Activated T-helper 2 cell treated with anti-CD3 and anti-CD28 coated beads, Interferon-gamma antibody, Interleukin-2, Interleukin-4, amounts not matched to agents 10 μg/mL and 5 μg/mL and 100 μg/mL, durations not matched to agents 14 hours and 24 hours and 36 hours (primary cell): ENCODE data around the gene FAM186B. TPM values are rescaled to one million over a fixed set of nuclear protein-coding genes. Genes with fewer than 3 reads are reported as not detected.

Source experiments
- DNase-seq: peaks from one replicate; pipeline ENCODE4 v3.0.0; 2021; ENCODE audit warnings: low spot score
- H3K27ac Mint-ChIP-seq: one replicate; pipeline ENCODE4 v1.8.0; 2021; ENCODE audit warnings: mixed read lengths
- H3K27me3 Mint-ChIP-seq: one replicate; pipeline ENCODE4 v1.8.0; 2021; ENCODE audit warnings: low read depth, mixed read lengths
- H3K36me3 Mint-ChIP-seq: one replicate; pipeline ENCODE4 v1.8.0; 2021; ENCODE audit warnings: low read depth, mixed read lengths
- H3K4me1 Mint-ChIP-seq: one replicate; pipeline ENCODE4 v1.8.0; 2021; ENCODE audit warnings: low read depth, mixed read lengths
- H3K4me3 Mint-ChIP-seq: one replicate; pipeline ENCODE4 v1.8.0; 2021; ENCODE audit warnings: low read depth, mild to moderate bottlenecking, moderate library complexity, mixed read lengths
- H3K9me3 Mint-ChIP-seq: one replicate; pipeline ENCODE4 v1.8.0; 2021; ENCODE audit warnings: mixed read lengths
- intact Hi-C: fragments of 100-400 bp; cut with micrococcal nuclease; formaldehyde crosslinking; loops from one replicate; pipeline ENCODE4 v1.15.1; 2023
- total RNA-seq: library from RNA; stranded (reverse); gene quantifications from 2 replicates; pipeline ENCODE4 v1.2.3, GENCODE V29; 2022

Gene FAM186B
- total RNA-seq, 1 donor from 2014 or later, result 0.30 TPM

DNA sequence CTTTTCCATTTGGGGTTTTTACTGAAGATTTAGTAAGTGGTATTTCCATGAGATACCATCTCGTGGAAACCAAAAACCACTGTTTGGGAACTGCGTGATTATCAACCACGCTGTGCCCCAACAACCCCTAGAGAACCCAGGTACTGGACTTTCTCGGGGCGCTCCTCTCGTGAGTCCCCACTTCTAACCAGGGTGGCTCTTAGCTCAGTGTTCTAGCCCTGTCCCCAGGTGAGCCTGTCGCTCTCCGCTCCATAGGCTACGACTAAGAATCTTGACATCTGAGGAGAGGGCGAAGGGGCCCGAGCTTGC, 38.2 kb downstream of the FAM186B start:
- DNase-seq, result no peak
- H3K27me3 Mint-ChIP-seq, result no peaks in the 10 kb centered on the region
- intact Hi-C loops, result loop anchor here (5.0 kb wide), 2 partner anchors 55 to 200 kb away; partner anchors contain the start of genes PRPF40B and SPATS2
- H3K9me3 Mint-ChIP-seq, result no peaks in the 10 kb centered on the region
- H3K36me3 Mint-ChIP-seq, result peaks cover 39% of the 10 kb centered on the region
- peaks cover 42% of the 10 kb centered on the region for H3K4me1 Mint-ChIP-seq
- peak overlapping the region; percentile 99 for H3K4me3 Mint-ChIP-seq
- H3K27ac Mint-ChIP-seq, result peak overlapping the region; percentile 99

DNA sequence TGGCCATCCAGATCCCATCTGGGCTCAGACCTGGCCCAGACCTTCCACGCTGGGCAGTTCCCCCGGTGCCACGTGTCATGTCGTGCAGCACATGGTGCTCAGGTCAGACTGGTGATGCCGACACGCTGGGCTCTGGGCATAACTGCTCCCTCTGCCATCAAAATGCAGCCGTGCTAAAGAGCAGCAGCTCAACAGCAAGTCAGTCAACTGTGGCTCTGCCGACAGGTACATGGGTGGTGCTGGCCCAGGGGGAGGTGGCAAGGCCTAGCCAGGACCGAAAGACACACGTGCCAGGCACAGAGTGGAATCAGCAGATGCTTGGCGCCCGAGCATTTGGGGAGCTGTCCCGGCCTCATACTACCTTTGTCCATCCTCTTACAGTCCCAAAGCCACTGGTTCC, 39.1 kb downstream of the FAM186B start:
- Mint-ChIP-seq H3K4me1 (peaks cover 40% of the 10 kb centered on the region), H3K27ac (no peak overlapping the region), H3K27me3 (no peaks in the 10 kb centered on the region), H3K4me3 (no peak overlapping the region), H3K9me3 (no peaks in the 10 kb centered on the region), H3K36me3 (peaks cover 45% of the 10 kb centered on the region)
- intact Hi-C loops, result loop anchor here (5.0 kb wide), 2 partner anchors 56 to 199 kb away; partner anchors contain the start of genes PRPF40B and SPATS2
- no peak for DNase-seq

DNA sequence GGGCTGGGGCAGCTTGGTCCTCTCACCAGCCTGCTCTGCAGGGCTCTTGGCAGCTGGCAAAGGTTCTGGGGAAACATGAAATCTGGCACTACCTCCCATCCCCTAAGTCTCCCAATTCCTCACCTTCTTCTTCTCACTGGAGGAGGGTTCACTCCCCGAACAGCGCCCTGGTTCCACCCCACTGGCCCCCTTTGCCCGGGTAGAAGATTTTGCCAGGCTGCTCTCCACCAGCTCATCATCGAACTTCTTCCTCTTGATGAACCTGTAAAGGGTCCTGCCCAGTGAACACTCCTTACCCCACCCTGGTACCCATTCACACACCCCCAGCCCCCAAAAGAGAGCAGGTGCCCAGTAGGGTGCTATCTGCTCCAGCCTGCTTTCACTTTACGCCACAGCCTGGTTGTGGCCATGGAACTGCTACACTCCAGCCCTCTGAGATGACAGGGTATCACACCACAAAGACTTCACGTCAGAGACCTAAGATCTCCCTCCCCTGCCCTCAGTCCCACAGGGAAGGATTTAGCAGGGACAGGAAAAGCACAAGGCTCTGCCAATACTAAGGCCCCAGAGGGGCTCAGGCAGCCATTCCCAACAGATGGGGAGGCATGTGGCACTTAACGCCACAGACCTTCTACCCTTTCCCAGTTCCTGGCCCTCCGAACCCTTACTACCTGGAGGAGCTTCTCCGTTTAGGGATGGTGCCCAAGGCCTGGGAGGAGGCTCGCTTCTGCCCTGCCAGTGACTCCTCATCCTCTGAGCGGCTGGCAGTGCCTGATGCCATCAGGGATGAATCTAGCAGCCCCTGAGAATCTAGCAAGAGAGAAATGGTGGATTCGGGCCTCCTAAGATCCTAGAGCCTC, 39.8 kb downstream of the FAM186B start:
- Mint-ChIP-seq H3K9me3 (no peaks in the 10 kb centered on the region), H3K27ac (no peak overlapping the region), H3K4me1 (peaks cover 43% of the 10 kb centered on the region), H3K36me3 (peaks cover 49% of the 10 kb centered on the region), H3K4me3 (no peak overlapping the region), H3K27me3 (no peaks in the 10 kb centered on the region)
- intact Hi-C loops, result loop anchor here (5.0 kb wide), 2 partner anchors 57 to 198 kb away; partner anchors contain the start of genes PRPF40B and SPATS2
- no peak for DNase-seq

DNA sequence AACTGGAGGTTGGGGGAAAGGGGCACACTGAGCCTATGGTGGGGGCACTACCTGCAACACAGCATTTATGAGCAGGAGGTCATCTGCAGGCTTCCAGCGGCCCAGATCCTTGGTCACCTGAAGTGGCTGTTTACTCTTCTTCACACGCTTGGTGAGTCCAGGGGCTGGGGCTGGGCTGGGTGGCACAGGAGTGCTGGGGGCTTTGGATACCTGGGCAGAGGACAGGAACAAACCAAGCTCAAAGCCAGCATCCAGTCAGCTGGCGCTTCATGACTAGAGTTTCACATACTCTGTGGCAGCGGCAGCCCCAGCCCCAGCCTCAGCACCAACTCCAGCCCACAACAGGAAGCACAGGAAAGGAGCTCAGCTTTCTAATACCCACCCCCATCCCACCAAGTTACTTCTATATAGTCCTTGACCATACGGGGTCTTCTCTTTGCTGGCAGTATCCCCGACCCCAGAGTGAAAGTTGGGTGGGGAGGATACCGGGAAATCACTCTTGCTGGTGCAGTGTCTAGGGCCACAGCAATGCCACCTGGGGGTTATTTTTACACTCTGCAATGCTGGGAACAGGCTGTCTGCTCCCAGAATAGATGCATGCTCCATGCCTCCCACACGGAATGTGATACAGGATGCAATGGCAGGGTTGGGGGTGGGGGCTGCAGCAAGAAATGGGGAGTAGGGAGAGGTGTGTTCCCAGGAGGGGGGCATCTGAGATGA, 40.6 kb downstream of the FAM186B start:
- Mint-ChIP-seq H3K27ac (no peak overlapping the region), H3K4me3 (peak overlapping the region; percentile 49), H3K4me1 (peaks cover 42% of the 10 kb centered on the region), H3K9me3 (no peaks in the 10 kb centered on the region), H3K27me3 (no peaks in the 10 kb centered on the region), H3K36me3 (peaks cover 55% of the 10 kb centered on the region)
- DNase-seq, result no peak
- intact Hi-C loops, result loop anchor here (5.0 kb wide), 2 partner anchors 57 to 198 kb away; partner anchors contain the start of genes PRPF40B and SPATS2

DNA sequence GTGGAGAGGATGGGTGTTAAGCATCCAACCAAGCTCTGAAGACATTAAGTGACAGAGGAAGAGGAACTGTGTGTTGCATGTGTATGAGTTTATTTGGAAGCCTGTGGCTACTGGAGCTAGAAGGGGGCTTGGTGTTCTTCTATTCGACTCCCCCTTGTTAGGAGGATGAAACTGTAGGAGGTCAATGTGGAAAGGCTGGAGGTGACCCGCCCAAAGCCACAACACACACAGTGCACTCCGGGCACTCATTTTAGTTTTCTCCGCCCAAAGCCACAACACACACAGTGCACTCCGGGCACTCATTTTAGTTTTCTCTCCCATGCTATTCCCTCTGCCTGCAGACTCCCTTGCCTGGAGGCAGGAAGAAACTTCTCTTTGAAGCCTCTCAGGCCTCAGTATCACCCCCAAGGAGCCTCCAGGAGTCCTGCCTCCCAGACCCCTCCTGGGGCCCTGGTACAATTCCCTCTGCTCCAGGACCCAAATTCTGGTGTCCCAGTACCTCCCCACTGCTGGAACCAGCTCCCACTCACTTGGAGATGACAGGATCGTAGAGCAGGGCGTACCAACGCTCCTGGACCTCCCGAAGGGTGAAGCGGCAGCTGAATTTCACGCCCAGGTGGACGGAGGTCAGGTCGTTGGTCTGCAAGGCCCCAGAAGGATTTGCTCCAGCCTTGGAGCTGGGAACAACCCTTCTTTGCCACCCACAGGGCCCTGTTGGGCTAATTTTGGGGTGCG, 41.3 kb downstream of the FAM186B start:
- Mint-ChIP-seq H3K27ac (no peak overlapping the region), H3K9me3 (no peaks in the 10 kb centered on the region), H3K4me3 (no peak overlapping the region), H3K36me3 (peaks cover 61% of the 10 kb centered on the region), H3K27me3 (no peaks in the 10 kb centered on the region), H3K4me1 (peaks cover 42% of the 10 kb centered on the region)
- intact Hi-C loops, result no loop called here
- DNase-seq, result no peak

DNA sequence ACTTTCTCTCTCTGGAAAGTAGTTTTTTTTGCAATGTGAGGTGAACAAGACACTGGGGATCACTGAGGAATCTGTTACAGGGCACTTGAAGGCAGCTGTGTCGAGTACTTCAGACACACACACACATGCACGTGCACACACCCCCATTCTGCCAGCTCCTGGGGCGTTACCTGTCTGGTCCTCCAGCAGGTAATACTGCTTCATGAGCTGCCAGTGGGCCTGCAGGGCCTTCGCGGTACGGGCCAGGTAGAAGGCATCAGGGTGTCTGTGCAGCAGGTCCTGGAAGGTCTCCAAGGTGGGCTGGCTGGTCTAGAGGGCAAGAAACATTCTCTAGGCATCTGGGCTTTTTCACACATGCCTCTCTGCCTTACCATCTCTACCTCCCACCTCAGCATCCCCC, 42.6 kb downstream of the FAM186B start:
- intact Hi-C loops, result no loop called here
- Mint-ChIP-seq H3K4me1 (peaks cover 34% of the 10 kb centered on the region), H3K36me3 (peaks cover 68% of the 10 kb centered on the region), H3K9me3 (no peaks in the 10 kb centered on the region), H3K27me3 (no peaks in the 10 kb centered on the region), H3K4me3 (no peak overlapping the region), H3K27ac (no peak overlapping the region)
- DNase-seq, result no peak

DNA sequence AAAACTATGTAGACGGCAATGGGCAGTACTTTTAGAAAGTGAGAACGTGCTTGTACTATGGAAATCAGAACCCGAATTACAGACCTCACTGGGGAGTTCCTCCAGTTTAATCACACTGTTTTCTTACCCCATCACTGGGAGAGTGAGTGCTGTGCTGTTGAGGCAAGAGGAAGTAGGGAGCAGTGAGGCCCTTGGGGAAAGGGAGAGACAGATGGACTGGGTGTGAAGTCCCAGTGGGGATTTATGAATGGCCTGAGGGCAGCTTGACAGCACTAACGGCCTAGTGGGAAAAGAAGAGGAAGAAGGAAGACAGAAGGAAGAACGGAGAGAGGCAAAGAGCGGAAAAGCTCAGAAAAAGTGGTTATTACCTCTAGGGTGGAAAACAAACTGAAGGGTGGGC, 43.2 kb downstream of the FAM186B start:
- Mint-ChIP-seq H3K27ac (no peak overlapping the region), H3K4me3 (no peak overlapping the region), H3K36me3 (peaks cover 68% of the 10 kb centered on the region), H3K27me3 (no peaks in the 10 kb centered on the region), H3K4me1 (peaks cover 34% of the 10 kb centered on the region), H3K9me3 (no peaks in the 10 kb centered on the region)
- intact Hi-C loops, result no loop called here
- DNase-seq, result no peak

DNA sequence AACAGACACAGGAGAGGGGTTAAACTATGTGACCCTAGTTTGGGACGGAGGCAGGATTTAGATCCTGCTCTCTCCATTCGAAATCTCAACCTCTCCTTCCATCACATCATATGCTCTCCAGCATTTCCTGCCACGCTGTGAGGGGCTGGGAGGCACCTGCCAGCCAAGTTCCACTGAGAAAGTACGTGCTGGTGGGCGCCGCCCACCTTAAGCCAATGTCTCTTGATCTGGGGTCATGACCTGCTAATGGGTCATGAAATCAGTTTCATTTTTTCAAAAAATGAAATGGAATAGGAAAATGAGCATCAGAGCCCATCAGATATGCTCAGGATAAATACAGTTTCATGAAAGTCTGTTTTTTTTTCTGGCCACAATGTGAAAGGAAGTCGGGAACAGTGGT, 44.7 kb downstream of the FAM186B start:
- peaks cover 68% of the 10 kb centered on the region for H3K36me3 Mint-ChIP-seq
- peak overlapping the region; percentile 14 for H3K27ac Mint-ChIP-seq
- no peaks in the 10 kb centered on the region for H3K27me3 Mint-ChIP-seq
- no peaks in the 10 kb centered on the region for H3K9me3 Mint-ChIP-seq
- intact Hi-C loops, result no loop called here
- DNase-seq, result no peak
- peaks cover 25% of the 10 kb centered on the region for H3K4me1 Mint-ChIP-seq
- H3K4me3 Mint-ChIP-seq, result no peak overlapping the region

DNA sequence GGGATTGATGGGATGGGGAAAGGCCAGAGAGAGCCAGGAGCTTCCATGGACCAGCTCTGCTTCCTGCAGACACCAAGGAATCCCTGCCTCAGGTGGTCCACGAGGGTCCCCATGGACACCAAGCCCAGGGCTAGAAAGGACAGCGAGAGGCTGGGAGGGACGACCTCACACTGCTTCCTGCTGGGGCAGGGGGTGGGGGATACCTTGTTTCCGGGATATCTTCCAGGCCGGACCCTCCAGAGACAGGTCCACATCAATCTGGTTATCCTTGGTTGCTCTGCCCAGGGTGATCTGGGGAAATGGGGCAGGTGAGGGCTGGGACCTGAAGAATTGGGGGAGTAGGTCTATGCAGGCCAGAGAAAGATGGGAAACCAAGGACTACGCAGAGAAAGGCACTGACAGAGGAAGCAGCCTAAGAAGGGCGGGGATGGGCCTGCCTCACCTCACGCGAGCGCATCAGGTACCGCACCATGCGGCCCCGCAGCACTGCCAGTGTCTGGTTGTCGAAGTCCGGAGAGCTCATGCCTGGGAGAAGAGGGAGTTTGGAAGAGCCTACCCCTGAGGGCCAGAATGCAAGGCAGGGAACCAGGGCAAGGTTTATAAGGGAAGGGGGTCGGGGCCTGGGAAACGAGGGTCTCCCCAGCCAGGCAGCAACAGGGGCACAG, 46.3 kb downstream of the FAM186B start:
- peaks cover 53% of the 10 kb centered on the region for H3K36me3 Mint-ChIP-seq
- no peaks in the 10 kb centered on the region for H3K27me3 Mint-ChIP-seq
- H3K9me3 Mint-ChIP-seq, result no peaks in the 10 kb centered on the region
- intact Hi-C loops, result no loop called here
- DNase-seq, result no peak
- no peak overlapping the region for H3K27ac Mint-ChIP-seq
- no peak overlapping the region for H3K4me3 Mint-ChIP-seq
- H3K4me1 Mint-ChIP-seq, result peaks cover 12% of the 10 kb centered on the region

DNA sequence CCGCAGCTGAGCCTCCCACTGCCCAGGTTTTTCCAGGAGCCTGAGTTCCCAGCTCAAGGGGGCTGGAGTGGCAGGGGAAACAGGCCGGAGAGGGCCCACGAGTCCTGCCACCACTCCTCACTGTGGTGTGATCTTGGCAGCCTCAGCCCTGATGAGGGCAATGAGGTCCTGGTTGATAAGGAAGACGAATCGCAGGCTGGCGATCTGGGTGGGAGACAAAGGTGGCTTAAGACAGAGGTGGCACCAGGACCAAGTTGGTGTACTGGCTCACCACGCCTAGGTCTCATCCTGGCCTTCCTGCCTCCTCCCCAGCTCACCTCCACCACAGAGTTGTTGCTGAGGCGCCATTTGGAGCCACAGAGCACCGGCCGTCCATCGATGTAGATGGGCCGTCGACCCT, 46.9 kb downstream of the FAM186B start:
- Mint-ChIP-seq H3K9me3 (no peaks in the 10 kb centered on the region), H3K36me3 (peaks cover 47% of the 10 kb centered on the region), H3K27ac (no peak overlapping the region), H3K4me3 (no peak overlapping the region), H3K4me1 (peaks cover 7% of the 10 kb centered on the region), H3K27me3 (no peaks in the 10 kb centered on the region)
- intact Hi-C loops, result no loop called here
- no peak for DNase-seq

DNA sequence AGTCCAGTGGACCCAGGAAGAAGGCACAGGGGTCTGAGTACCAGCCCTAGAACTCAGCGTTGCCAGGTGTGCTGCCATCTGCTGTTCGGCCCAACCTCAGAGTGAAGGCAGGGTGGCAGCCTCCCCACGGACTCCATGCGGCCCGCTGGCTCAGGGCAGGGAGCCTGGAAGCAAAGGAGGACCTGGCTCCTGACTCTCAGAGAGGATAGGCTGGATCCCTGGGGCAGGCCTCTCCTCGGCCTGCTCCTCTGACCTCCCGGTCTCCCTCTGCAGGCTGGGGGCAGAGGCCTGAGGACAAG, 47.6 kb downstream of the FAM186B start:
- intact Hi-C loops, result no loop called here
- Mint-ChIP-seq H3K27ac (no peak overlapping the region), H3K4me1 (peaks cover 7% of the 10 kb centered on the region), H3K27me3 (no peaks in the 10 kb centered on the region), H3K4me3 (no peak overlapping the region), H3K9me3 (no peaks in the 10 kb centered on the region), H3K36me3 (peaks cover 41% of the 10 kb centered on the region)
- no peak for DNase-seq

DNA sequence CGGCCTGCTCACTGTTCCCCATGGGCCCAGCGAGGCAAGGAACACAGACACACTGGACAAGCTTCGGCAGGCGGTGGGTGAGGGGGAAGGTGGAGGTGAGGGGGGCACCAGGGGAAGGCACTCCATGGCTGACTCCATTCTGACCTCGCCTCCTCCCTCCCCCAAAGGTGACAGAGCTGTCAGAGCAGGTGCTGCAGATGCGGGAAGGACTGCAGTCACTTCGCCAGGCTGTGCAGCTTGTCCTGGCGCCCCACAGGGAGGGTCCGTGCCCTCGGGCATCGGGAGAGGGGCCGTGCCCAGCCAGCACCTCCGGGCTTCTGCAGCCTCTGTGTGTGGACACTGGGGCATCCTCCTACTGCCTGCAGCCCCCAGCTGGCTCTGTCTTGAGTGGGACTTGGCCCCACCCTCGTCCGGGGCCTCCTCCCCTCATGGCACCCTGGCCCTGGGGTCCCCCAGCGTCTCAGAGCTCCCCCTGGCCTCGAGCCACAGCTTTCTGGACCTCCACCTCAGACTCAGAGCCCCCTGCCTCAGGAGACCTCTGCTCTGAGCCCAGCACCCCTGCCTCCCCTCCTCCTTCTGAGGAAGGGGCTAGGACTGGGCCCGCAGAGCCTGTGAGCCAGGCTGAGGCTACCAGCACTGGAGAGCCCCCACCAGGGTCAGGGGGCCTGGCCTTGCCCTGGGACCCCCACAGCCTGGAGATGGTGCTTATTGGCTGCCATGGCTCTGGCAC, 48.1 kb downstream of the FAM186B start:
- Mint-ChIP-seq H3K36me3 (peaks cover 35% of the 10 kb centered on the region), H3K4me1 (peaks cover 7% of the 10 kb centered on the region), H3K4me3 (no peak overlapping the region), H3K27ac (no peak overlapping the region), H3K9me3 (no peaks in the 10 kb centered on the region), H3K27me3 (peaks cover 4% of the 10 kb centered on the region)
- intact Hi-C loops, result no loop called here
- no peak for DNase-seq
